Activated T-helper 9 cell treated with anti-CD3 and anti-CD28 coated beads, Interleukin-2, amount 50 U/mL, for 16 hours (primary cell): ENCODE data around the gene SUV39H2.
"Not testable (repeated sequence)": the region's sequence is repeated elsewhere in the genome, so short reads cannot be mapped to it uniquely, and the experiment has no call there.

Experiments
- DNase-seq: peaks from one replicate; pipeline ENCODE4 v3.0.0-alpha.2; 2020; ENCODE audit warnings: low read depth

The SUV39H2 gene

DNA sequence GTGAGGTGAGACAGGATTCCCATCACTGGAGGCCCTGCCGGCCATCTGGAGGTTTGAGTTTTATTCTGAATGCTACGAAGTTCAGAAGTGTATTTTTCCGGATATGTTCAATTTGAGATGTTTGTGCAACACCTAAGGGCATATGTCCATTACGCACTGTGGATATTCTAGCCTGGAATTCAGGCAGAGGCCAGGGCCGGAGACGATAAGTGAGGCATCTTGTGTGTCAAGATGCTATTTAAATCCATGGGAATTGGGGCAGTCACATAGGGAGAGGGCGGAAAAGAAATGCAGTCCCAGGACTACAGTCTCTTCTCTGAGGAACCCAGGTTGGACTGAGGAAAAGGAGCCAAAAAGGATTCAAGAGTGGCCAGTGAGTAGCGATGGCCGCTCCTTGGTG lies 1.9 kb upstream of the SUV39H2 start:
- no peak for DNase-seq

- peak; percentile 8 for DNase-seq
These were observed 660 bp downstream of the SUV39H2 start for GRCh38 chr10:14879124-14879927.

DNA sequence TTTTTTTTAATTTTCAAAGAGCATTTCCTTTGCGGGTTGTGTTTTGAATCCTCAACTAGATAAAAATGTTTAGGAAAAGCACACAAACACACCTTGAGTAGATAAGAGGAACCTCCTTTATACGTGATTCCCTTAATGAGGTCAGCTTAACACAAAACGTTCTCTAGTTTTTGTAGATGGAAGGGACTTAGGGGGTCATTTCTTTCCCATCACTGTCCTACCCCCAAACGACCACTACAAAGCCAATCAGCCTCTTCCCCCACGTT lies 1.2 kb downstream of the SUV39H2 start:
- no peak for DNase-seq

DNA sequence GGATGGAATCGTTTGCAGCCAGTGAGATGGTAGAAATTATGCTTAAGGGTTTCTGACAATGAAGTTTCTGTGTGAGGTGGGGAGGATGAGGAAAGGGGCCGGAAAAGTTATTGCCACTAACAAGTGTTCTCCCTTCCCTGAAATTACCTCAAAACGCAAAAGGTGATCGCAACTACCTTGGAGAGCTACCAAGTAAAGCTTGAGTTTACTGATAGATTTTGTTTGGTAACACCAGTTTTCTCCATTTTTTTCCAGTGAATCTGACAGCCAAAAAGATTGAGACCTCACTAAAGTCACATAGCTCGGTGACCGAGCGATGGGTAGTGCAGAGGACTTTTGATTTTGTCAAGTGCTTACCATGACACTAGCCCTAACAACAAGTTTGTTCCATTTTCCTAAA lies 1.6 kb downstream of the SUV39H2 start:
- no peak for DNase-seq

DNA sequence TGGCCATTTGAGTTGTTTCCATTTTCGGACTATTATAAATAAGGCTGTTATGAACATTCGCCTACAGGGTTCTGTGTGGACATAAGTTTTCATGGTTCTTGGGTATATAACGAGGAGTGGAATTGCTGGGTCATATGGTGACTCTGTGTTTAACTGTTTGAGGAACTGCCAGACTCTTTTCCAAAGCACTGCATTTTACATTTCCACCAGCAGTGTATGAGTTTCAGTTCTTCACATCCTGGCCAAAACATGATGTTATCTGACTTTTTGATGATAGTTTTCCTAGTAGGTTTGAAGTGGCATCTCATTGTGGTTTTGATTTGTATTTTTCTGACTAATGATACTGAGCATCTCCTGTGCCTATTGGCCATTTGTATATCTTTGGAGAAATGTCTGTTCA lies 5.4 kb downstream of the SUV39H2 start:
- no peak for DNase-seq

GRCh38 chr10:14889318-14889717 lies 10.7 kb downstream of the SUV39H2 start:
- DNase-seq, result no peak

GRCh38 chr10:14891151-14891550 lies 12.5 kb downstream of the SUV39H2 start:
- no peak for DNase-seq

DNA sequence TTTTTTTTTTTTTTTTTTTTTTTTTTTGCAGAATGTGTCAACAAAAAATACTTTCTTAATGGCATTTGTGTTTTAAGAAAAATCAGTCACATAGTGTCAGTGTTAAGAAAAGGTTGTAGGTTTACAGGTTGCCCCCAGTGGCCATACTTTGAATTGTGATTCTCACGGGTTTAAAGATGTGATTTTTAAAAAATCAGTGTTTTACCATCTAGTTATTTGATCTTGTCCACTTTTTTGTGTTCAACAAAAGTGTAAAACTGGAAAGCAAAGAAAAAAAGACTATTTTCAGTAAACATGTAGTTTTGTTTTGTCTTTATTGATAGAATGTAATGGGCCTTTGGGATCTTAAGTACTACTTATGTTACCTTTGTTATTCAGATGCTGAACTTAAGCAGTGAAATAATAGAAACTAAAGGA lies 25.7 kb downstream of the SUV39H2 start:
- no peak for DNase-seq

- no peak for DNase-seq
These were observed 26.2 kb downstream of the SUV39H2 start for GRCh38 chr10:14904864-14905263.

DNA sequence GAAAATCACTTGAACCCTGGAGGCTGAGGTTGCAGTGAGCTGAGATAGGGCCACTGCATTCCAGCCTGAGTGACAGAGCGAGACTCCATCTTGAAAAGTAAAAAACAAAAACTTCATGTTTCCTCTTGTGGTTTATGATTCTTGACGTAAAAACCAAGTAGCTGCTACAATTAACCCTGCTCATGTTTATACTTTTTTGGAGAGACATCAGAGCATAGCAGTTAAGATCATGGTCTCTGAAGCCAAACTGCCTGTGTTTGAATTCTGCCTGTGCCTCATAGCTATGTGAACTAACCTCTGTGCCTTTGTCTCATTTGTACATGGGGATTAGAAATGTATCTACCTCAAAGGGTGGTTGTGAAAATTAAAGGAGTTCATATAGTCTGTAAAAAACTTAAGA lies 27.2 kb downstream of the SUV39H2 start:
- no peak for DNase-seq

GRCh38 chr10:14906765-14907164 lies 28.1 kb downstream of the SUV39H2 start:
- no peak for DNase-seq

DNA sequence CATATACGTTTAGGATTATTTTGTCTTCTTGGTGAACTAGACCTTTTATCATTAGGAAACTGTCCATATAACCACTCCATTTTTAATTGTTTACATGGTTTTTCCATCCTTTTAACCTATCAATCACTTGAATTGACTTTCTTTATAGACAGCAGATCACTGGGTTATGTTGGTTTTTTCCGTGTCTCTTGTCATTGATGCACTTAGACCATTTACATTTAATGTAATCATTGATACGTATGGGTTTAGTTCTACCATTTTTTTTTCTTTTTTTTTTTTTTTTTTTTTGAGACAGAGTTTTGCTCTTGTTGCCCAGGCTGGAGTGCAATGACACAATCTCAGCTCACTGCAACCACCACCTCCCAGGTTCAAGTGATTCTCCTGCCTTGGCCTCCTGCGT lies 28.9 kb downstream of the SUV39H2 start:
- not testable (repeated sequence) for DNase-seq

DNA sequence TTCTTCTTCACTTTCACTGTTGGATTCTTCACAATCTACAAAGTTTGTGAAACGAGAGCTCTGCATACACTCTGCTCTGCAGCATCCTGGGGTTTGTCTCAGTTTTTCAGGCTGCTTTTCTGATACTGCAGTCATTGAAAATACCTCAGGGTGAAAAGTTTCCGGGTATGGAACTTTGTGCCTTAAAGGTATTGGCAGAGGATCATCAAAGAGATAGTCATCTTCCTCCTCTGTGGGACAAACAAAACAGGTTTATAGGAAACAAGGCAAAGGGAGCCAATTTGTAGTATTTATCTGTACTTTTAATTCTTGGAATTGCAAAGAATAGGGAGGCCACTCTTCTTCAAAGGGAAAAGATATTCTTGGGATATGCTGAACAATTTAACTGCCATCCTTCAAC lies 30.4 kb downstream of the SUV39H2 start:
- DNase-seq, result no peak

- no peak for DNase-seq
These were observed 32.3 kb downstream of the SUV39H2 start for GRCh38 chr10:14910953-14911352.

- no peak for DNase-seq
These were observed 33.1 kb downstream of the SUV39H2 start for GRCh38 chr10:14911801-14912200.

DNA sequence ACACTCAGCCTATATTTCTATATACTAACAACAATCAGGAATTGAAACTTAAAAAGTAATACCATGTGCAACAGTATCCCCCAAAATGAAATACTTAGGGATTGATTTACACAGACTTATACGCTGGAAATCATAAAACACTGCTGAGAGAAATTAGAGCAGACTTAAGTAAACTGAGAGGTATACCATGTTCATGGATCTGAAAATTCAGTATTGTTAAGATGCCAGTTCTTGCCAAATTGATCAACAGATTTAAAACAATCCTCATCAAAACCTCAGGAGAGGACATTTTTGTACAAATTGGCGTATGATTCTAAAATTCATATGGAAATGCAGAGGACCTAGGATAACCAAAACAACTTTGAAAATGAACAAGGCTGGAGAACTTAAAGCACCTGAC lies 37.9 kb downstream of the SUV39H2 start:
- DNase-seq, result no peak

GRCh38 chr10:14917827-14918226 lies 39.2 kb downstream of the SUV39H2 start:
- DNase-seq, result no peak

DNA sequence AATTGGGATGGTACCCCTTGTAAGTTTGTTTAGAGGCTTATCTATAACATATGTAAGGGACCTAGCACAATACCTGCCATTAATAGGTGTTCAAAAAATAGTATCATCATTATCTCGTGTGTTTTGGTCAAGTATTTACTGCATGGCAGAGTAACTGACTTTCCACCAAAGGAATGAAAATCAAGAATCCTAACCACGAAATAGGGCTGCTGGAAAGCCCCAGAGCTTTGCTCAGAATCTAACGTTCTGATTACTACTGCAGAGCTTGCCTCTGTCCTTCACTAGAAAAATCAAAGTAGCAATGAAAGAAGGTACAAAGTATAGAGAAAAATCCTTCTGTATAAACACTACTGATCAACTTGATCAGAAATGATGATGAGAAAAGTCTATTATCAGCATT lies 40.3 kb downstream of the SUV39H2 start:
- no peak for DNase-seq

DNA sequence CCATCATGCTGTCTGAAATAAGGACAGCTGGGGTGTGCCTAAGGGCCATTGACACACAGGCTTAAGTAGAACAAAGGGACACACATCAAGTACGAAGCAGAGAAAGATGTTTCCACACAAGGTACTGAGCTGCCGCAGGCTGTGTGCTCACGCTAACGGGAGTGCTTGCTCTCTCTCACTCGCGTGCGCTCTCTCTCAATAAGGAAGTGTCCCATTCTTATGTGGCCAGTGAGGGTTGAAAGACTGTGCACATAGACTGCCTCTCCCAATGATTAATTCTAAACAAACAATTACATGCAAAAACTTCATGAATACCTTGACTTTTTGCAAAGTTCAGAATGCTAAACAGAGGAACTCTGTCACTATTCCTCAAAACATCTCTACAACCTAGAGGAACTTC lies 45.3 kb downstream of the SUV39H2 start:
- no peak for DNase-seq

GRCh38 chr10:14925268-14925667 lies 46.6 kb downstream of the SUV39H2 start:
- DNase-seq, result no peak

DNA sequence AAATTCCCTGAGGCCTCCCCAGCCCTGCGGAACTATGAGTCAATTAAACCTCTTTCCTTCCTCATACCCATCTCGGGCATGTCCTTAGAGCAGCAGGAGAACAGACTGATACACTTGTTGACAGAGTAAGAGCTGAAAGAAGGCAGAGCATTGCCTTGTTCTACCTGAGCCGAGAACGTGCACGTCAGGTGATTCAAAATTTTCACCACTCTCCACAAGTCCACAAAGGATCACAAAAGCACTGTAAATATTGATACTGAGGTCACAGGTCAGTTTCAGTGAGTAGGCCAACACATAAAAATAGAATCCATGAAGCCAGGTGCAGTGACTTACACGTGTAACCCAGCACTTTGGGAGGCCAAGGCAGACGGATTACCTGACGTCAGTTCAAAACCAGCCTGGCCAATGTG lies 47.4 kb downstream of the SUV39H2 start:
- no peak for DNase-seq

DNA sequence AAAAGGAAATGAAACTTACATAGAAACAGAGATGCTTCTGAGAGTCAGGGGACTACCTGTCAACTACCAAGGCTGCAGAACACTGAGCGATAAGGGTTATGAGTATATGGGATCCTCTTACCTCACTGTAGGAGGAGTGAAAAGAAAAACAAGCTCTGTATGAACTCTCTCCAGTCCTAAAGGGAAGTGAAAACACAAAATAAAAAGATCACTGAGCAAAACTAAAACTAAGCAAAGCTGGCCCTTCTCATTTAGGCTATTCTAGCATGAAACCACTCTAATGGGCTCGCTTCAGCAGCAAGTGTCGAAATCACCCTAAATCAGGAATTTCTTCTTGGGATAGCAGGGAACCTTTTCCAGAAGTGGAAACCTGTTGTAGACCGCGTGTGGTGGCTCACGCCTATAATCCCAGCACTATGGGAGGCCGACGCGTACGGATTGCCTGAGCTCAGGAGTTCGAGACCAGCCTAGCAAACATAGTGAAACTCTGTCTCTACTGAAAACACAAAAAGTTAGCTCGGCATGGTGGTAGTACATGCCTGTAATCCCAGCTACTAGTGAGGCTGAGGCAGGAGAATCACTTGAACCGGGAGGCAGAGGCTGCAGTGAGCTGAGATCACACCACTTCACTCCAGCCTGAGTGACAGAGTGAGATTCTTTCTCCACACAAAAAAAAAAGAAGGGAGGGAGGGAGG lies 48.2 kb downstream of the SUV39H2 start:
- no peak for DNase-seq

DNA sequence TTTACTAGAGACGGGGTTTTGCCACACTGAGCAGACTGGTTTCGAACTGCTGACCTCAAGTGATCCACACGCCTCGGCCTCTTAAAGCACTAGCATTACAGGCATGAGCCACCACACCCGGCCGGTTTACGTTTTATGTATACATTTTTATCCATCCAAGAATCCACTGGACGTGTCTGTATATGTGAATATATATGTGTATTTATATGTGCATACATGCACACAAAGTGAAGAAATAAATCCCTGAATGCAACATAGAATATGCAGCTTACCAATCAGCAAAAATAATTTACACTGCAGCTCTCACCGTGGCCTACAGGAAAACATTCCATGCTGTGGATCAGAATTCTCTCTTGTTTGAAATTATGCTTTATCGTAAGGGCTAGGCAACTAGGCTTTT lies 51.9 kb downstream of the SUV39H2 start:
- DNase-seq, result no peak

- no peak for DNase-seq
These were observed 57.9 kb downstream of the SUV39H2 start for GRCh38 chr10:14936584-14936983.
